Heart right ventricle (tissue), 16 donors: Measurements from ENCODE around the gene PHLDB1. TPM values are rescaled to one million over a fixed set of nuclear protein-coding genes. Genes with fewer than 3 reads are reported as not detected.

Experiments used
- ATAC-seq, 8 donors: fragments of 200-7000 bp; cut with Tn5 transposase; one replicate each; pipeline ENCODE4 v1.9.1; 2020; ENCODE audit warnings: mild to moderate bottlenecking in 8 of 8, moderate library complexity in 8 of 8, moderate number of reproducible peaks in 1 of 8
- DNase-seq, 2 donors: peaks; one replicate each; pipeline ENCODE4 v3.0.0-alpha.2; 2020
- H3K27ac ChIP-seq, 10 donors: fragments of 200-600 bp; sonication (generic) in 2 of 10; one replicate each; pipeline versions ENCODE4 v1.5.0 to v1.8.0; 2020 to 2022; ENCODE audit warnings: mild to moderate bottlenecking in 3 of 10
- H3K27me3 ChIP-seq, 7 donors: fragments of 200-600 bp; one replicate each; pipeline ENCODE4 v1.8.0; 2021 to 2022; ENCODE audit warnings: mild to moderate bottlenecking in 2 of 7
- H3K36me3 ChIP-seq, 9 donors: fragments of 200-600 bp; sonication (generic) in 1 of 9; one replicate each; pipeline versions ENCODE4 v1.5.0 to v1.8.0; 2020 to 2022; ENCODE audit warnings: mild to moderate bottlenecking in 2 of 9
- H3K4me1 ChIP-seq, 9 donors: fragments of 200-600 bp; sonication (generic) in 1 of 9; one replicate each; pipeline versions ENCODE4 v1.5.0 to v1.8.0; 2020 to 2022; ENCODE audit warnings: mild to moderate bottlenecking in 4 of 9
- H3K4me3 ChIP-seq, 10 donors: fragments of 200-600 bp; sonication (generic) in 2 of 10; one replicate each; pipeline versions ENCODE4 v1.5.0 to v1.8.0; 2020 to 2022; ENCODE audit warnings: mild to moderate bottlenecking in 7 of 10, moderate library complexity in 2 of 10
- H3K9me3 ChIP-seq, 11 donors: fragments of 200-600 bp in 10 of 11; sonication (generic) in 2 of 11; one replicate each; pipeline versions ENCODE4 v1.5.0 to v1.8.0; 2013 to 2022; ENCODE audit warnings: mild to moderate bottlenecking in 2 of 11, control low read depth in 1 of 11, moderate library complexity in 1 of 11
- WGBS, 2 donors: extraction: QIAGEN DNeasy Blood & Tissue Kit; methylation state at CpG; one replicate each; pipeline ENCODE4 v1.1.7; 2013; ENCODE audit warnings: inconsistent platforms in 1 of 2; 5-methylcytosine and 5-hydroxymethylcytosine counted together
- intact Hi-C, 10 donors: fragments of 100-400 bp; cut with DNase I; formaldehyde crosslinking; loops; one replicate each; pipeline versions ENCODE4 v1.11.1 to v1.14.2; 2022
- polyA plus RNA-seq, 2 donors: library from polyadenylated mRNA; stranded (reverse); fragments of 200-250 nt; gene quantifications; one replicate each; pipeline ENCODE4 v1.2.3, GENCODE V29; 2013
- total RNA-seq, 10 donors: library from RNA; stranded (reverse); fragmentation: NEBNext Ultra II Directional in 3 of 10; extraction: Animal tissue kit (Norgen Biotek cat#: 25700) in 3 of 10; gene quantifications; one replicate each; pipeline versions ENCODE4 v1.2.1 to v1.2.4, GENCODE V29; 2021 to 2023
- TF ChIP-seq, protein P1 (sequence below), 9 donors: fragments of 200-600 bp; sonication (generic) in 2 of 9; IDR thresholded peaks; one replicate each; pipeline versions ENCODE4 v1.5.0 to v1.8.0; 2021 to 2022; ENCODE audit warnings: antibody characterized with exemption in 9 of 9, mild to moderate bottlenecking in 5 of 9, moderate library complexity in 1 of 9
- donor health status: Arrhythmogenic right ventricular cardiomyopathy.
- donor health status: ischemic (EF 13 %, LVEDD 7.1; RV severe dilation, severe dysfunction).
- donor health status: healthy with polysubstance abuse.
- donor health status: DM: no; HTN: yes; CAD: no.
- donor health status: DM: no; HTN: no; CAD: no.
- donor health status: ischemic (EF 25% LVEDD 6.9; RV normal size, moderate dysfunction).
- donor health status: ischemic (EF 25% LVEDD 5.7; RV mildly dilated, moderate dysfunction).
- donor health status: healthy.
- donor health status: DM: yes; HTN: yes; CAD: no.
- donor health status: Ischemic cardiomyopathy.
- donor health status: ischemic (EF 35%, LVEDD 5.7; RV mildly dilated, moderate dysfunction).
- donor health status: nonischemic (EF 11% LVEDD 7.7; RV severe dilation, severe dysfunction).
- donor health status: DM: yes; HTN: yes; CAD: no.
- donor health status: PGD.
- donor health status: ischemic (EF 29% LVEDD 5.4; RV normal size, mild dysfunction).
- donor health status: nonischemic (EF 23%, LVEDD 6.1; RV moderate dilation, normal function).

PHLDB1 gene
- total and polyA plus RNA-seq, 12 donors, result 74.9 to 259 (median 114) TPM

DNA sequence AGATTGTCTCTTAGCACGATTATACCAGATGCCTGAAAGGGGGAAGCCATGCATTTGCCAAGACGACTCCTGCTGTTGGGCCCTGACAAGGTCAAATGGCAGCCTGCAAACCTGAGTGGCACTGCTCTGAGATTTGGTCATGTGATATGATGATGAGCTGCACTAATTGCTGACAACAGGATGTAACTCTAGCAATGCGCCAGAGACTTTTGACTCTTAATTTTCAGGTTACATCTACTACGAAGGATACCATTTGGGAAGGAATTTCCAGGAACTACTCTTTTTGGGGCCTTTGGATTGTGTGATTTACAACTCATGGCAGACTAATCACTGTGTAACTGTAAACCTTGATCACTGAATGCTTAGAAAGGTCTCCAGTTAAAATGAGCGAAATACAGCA lies 59.0 kb downstream of the PHLDB1 start:
- Histone ChIP-seq H3K4me1 (no peaks in the 10 kb centered on the region), H3K36me3 (no peaks in the 10 kb centered on the region), H3K27me3 (no peaks in the 10 kb centered on the region), H3K4me3 (no peak overlapping the region), H3K9me3 (peaks cover 0 to 11% (median 0%) of the 10 kb centered on the region in 11 donors), H3K27ac (no peak overlapping the region)
- TF ChIP-seq, protein P1, sequence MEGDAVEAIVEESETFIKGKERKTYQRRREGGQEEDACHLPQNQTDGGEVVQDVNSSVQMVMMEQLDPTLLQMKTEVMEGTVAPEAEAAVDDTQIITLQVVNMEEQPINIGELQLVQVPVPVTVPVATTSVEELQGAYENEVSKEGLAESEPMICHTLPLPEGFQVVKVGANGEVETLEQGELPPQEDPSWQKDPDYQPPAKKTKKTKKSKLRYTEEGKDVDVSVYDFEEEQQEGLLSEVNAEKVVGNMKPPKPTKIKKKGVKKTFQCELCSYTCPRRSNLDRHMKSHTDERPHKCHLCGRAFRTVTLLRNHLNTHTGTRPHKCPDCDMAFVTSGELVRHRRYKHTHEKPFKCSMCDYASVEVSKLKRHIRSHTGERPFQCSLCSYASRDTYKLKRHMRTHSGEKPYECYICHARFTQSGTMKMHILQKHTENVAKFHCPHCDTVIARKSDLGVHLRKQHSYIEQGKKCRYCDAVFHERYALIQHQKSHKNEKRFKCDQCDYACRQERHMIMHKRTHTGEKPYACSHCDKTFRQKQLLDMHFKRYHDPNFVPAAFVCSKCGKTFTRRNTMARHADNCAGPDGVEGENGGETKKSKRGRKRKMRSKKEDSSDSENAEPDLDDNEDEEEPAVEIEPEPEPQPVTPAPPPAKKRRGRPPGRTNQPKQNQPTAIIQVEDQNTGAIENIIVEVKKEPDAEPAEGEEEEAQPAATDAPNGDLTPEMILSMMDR (IDR thresholded peaks at IDR 0.05), result no peak
- 80 to 83% methylated on average over 5 of the region's 5 CpGs for WGBS, 2 donors
- intact Hi-C loops, result loop anchor here in 1 of 10 donors (10.0 kb wide), 1 partner anchor 288 kb away; the partner anchor contains the start of gene UPK2
- DNase-seq, result no peak
- ATAC-seq, result no peak

DNA sequence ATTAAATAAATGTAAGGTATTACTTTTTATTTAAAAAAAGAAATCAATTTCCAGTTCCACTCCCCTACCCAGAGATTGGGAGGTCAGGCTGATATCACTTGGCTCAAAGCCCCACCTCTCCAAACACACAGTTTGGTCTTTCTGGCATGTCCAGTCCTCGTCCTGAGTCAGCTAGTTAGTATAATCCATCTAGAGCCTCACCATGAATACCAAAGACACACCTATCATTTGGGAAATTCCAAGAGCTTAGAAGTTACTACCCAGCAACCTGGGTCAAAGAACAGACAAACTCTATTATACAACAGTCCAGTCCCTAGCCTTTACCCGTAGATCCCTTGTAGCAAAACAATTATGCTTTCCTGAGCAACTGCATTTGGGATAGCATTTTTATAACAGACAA lies 62.6 kb downstream of the PHLDB1 start:
- 65 to 75% methylated on average over 2 of the region's 2 CpGs for WGBS, 2 donors
- no peaks in the 10 kb centered on the region for H3K27me3 ChIP-seq
- H3K36me3 ChIP-seq, result no peaks in the 10 kb centered on the region
- TF ChIP-seq, protein P1 (IDR thresholded peaks at IDR 0.05), result no peak
- DNase-seq (no peak), ATAC-seq (no peak)
- peaks cover 0 to 19% (median 0%) of the 10 kb centered on the region in 11 donors for H3K9me3 ChIP-seq
- intact Hi-C loops, result no loop called here
- no peak overlapping the region for H3K27ac ChIP-seq
- H3K4me1 ChIP-seq, result no peaks in the 10 kb centered on the region
- H3K4me3 ChIP-seq, result no peak overlapping the region

DNA sequence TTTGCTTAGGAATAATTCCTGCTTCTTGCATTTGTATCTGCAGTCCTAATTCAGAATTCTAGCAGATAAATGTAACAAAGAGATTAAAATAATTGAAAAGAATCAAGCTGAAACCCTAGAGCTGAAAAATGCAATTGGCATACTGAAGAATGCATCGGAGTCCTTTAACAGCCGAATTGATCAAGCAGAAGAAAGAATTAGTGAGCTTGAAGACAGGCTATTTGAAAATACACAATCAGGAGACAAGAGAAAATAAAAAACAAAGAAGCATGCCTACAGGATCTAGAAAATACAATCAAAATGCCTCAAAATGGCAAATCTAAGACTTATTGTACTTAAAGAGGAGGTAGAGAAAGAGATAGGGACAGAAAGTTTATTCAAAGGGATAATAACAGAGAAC lies 63.8 kb downstream of the PHLDB1 start:
- Histone ChIP-seq H3K36me3 (no peaks in the 10 kb centered on the region), H3K27ac (no peak overlapping the region), H3K4me1 (no peaks in the 10 kb centered on the region), H3K27me3 (no peaks in the 10 kb centered on the region), H3K4me3 (no peak overlapping the region), H3K9me3 (peaks cover 0 to 19% (median 0%) of the 10 kb centered on the region in 11 donors)
- ATAC-seq (no peak), DNase-seq (no peak)
- TF ChIP-seq, protein P1 (IDR thresholded peaks at IDR 0.05), result no peak
- intact Hi-C loops, result no loop called here
- 93 to 97% methylated on average over 2 of the region's 2 CpGs for WGBS, 2 donors

DNA sequence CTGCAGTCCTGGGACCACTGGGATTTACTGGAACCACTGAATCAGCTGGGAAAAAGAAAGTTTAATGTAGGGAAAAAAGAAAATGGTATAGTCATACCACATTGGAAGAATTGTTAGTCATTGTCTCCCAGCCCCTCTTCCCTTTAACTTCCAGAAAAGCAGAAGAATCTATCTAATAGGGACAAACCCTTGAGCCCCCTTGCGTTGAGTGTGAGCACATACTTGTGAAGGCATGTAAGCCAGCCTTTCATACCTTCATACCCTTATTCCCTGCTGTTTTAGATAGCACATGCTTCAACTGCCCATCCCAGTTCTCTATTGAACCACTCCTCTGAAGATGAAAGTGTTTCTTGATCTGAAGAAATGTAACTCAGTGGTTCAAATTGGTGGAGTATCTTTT lies 65.4 kb downstream of the PHLDB1 start:
- H3K36me3 ChIP-seq, result no peaks in the 10 kb centered on the region
- TF ChIP-seq, protein P1 (IDR thresholded peaks at IDR 0.05), result peak in 1 of 9 donors; percentile 8
- DNase-seq (no peak), ATAC-seq (no peak)
- intact Hi-C loops, result no loop called here
- peaks cover 0 to 19% (median 0%) of the 10 kb centered on the region in 11 donors for H3K9me3 ChIP-seq
- no peaks in the 10 kb centered on the region for H3K4me1 ChIP-seq
- H3K4me3 ChIP-seq, result no peak overlapping the region
- H3K27ac ChIP-seq, result no peak overlapping the region
- no peaks in the 10 kb centered on the region for H3K27me3 ChIP-seq
- WGBS, 2 donors, result 62 to 68% methylated on average over 1 of the region's 1 CpG
